CD4-positive, alpha-beta T cell treated with Interferon gamma for 1 hour (primary cell): Measurements from ENCODE around the gene PFKFB4.
A peak's percentile ranks its signal among the peaks of the same experiment; 100 is the strongest.
"Not testable (repeated sequence)": the region's sequence is repeated elsewhere in the genome, so short reads cannot be mapped to it uniquely, and the experiment has no call there.

Experiments used
- DNase-seq: peaks from one replicate; pipeline ENCODE4 v3.0.0-alpha.2; 2020

The PFKFB4 gene

GRCh38 chr3:48555949-48556795 is 431 bp downstream of the PFKFB4 start:
- no peak for DNase-seq

- DNase-seq: no peak
Observed at GRCh38 chr3:48555231-48555948, 1.2 kb downstream of the PFKFB4 start.

GRCh38 chr3:48553886-48554845 is 2.4 kb downstream of the PFKFB4 start:
- no peak for DNase-seq

GRCh38 chr3:48553361-48553760 is 3.2 kb downstream of the PFKFB4 start:
- no peak for DNase-seq

- no peak for DNase-seq
Observed at GRCh38 chr3:48552111-48552951, 4.3 kb downstream of the PFKFB4 start.

GRCh38 chr3:48551651-48552050 is 5.0 kb downstream of the PFKFB4 start:
- not testable (repeated sequence) for DNase-seq

GRCh38 chr3:48548729-48549705 is 7.6 kb downstream of the PFKFB4 start:
- DNase-seq: peak; percentile 83

- no peak for DNase-seq
Observed at GRCh38 chr3:48548126-48548525, 8.5 kb downstream of the PFKFB4 start.

GRCh38 chr3:48546203-48546829 is 10.3 kb downstream of the PFKFB4 start:
- DNase-seq: no peak

- DNase-seq: no peak
Observed at GRCh38 chr3:48544141-48544540, 12.5 kb downstream of the PFKFB4 start.

- DNase-seq: peak; percentile 25
Observed at GRCh38 chr3:48543271-48543866, 13.2 kb downstream of the PFKFB4 start.

GRCh38 chr3:48538451-48538850 is 18.2 kb downstream of the PFKFB4 start:
- DNase-seq: no peak

- DNase-seq: no peak
Observed at GRCh38 chr3:48536785-48537184, 19.8 kb downstream of the PFKFB4 start.

GRCh38 chr3:48536116-48536515 is 20.5 kb downstream of the PFKFB4 start:
- DNase-seq: no peak

GRCh38 chr3:48535578-48535977 is 21.0 kb downstream of the PFKFB4 start:
- no peak for DNase-seq

GRCh38 chr3:48532977-48533337 is 23.6 kb downstream of the PFKFB4 start:
- no peak for DNase-seq

- DNase-seq: no peak
Observed at GRCh38 chr3:48532271-48532976, 24.2 kb downstream of the PFKFB4 start.

GRCh38 chr3:48530701-48531100 is 25.9 kb downstream of the PFKFB4 start:
- not testable (repeated sequence) for DNase-seq

GRCh38 chr3:48528754-48529153 is 27.8 kb downstream of the PFKFB4 start:
- DNase-seq: no peak
